Activated CD4-positive, alpha-beta T cell treated with anti-CD3 and anti-CD28 coated beads, Interleukin-2, Interleukin-6, amounts not matched to agents 100 ng/mL and 50 ng/mL, durations not matched to agents 16 hours and 8 hours (primary cell): Measurements from ENCODE around the gene CRTC1.
"Not testable (repeated sequence)": the region's sequence is repeated elsewhere in the genome, so short reads cannot be mapped to it uniquely, and the experiment has no call there.

ENCODE experiments used
- DNase-seq: peaks from one replicate; pipeline ENCODE4 v3.0.0-alpha.2; 2020

CRTC1 gene

GRCh38 chr19:18733762-18734332 lies 50.4 kb downstream of the CRTC1 start:
- not testable (repeated sequence) for DNase-seq

DNA sequence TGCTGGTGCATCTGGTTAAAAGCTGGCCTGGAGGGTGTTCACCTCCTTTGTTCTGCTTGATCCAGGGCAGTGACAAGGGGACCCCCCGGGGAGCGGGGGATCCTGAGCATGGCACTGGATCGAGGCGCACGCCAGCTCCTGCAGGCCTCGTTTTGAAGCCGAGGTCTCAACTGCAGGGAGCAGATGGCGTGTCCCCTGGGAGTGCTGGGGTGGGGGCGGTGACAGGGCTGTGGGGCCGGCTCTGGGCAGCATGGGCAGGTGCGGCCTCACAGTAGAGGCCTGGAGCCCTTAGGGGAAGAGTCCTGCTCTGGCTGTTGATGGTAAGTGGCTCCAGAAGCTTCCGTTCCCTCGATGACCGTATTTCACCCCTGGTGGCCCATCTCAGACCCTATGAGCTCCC lies 51.8 kb downstream of the CRTC1 start:
- DNase-seq: no peak

DNA sequence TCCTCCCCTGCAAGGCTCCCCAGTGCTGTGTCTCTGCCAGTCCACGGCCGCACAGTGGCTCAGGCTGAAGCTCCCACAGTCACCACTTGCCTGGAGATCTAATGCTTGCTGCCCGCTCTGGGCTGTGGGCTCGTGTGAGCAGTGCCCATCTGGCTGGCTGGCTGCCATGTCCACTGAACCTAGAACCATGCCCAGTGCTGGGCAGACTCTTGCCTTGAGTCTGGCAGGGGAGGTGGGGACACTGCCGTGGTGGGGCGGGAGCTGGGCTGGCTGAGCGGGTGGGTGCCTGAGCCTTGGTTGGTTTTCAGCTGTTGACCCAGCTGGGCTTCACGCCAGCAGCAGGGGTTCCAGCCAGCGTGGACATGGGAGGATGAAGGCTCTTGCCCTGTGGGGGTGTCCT lies 52.3 kb downstream of the CRTC1 start:
- DNase-seq: no peak

GRCh38 chr19:18736415-18737336 lies 53.2 kb downstream of the CRTC1 start:
- DNase-seq: no peak

- DNase-seq: no peak
Observed at GRCh38 chr19:18737337-18737953, 54.0 kb downstream of the CRTC1 start.

DNA sequence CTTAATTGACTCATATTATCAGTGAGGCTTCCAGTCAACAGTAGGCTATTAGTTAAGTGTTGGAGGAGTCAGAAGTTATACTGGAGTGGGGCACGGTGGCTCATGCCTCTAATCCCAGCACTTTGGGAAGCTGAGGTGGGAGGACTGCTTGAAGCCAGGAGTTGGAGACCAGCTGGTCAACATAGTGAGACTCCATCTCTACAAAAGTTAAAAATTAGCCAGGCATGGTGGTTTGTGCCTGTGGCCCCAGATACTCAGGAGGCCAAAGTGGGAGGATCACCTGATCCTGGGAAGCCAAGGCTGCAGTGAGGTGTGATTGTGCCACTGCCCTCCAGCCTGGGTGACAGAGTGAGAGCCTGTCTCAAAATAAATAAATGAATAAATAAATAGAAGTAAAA lies 54.5 kb downstream of the CRTC1 start:
- no peak for DNase-seq

GRCh38 chr19:18738961-18739690 lies 55.6 kb downstream of the CRTC1 start:
- no peak for DNase-seq

- DNase-seq: no peak
Observed at GRCh38 chr19:18741124-18742121, 57.9 kb downstream of the CRTC1 start.

- no peak for DNase-seq
Observed at GRCh38 chr19:18742324-18742723, 58.8 kb downstream of the CRTC1 start.

DNA sequence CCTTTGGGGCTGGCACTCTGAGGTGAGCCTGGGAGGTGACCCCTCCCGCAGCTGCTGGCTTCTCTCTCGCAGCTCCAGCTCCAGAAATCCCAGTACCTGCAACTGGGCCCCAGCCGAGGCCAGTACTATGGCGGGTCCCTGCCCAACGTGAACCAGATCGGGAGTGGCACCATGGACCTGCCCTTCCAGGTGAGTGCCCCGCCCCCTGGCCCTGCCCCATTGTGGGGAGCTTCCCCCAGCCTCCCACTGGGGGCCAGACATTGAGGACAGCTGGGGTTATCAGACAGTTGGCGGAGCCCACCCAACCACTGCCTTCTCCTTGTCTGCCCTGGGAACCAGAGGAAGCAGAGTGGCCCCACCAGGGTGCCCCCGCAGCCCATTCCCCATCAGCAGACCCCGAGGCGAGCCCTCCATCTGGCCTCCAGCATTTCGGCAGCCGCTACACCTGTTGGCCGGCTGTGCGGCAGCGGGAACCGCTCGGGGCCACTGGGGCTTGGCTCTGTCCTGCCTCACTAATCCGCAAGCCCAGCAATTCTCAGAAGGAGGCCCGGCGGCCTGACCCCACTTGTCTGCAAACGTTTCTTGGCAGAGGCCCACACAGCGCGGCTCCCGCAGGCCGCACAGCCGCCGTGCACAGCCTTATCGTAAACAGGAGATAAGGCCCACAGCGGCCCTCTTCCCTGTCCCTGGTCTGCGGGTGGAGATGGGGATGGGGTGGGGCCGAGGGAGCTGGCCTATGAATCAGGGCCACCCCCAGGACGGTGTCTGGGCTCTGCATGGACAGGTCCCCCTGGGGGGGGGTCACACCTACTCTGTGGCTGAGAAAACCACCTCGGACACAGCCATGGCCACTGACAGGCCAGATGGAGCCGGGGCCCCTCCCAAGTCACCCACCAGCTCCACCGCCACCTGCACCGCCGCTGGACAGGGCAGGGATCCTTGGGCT lies 59.6 kb downstream of the CRTC1 start:
- DNase-seq: no peak

DNA sequence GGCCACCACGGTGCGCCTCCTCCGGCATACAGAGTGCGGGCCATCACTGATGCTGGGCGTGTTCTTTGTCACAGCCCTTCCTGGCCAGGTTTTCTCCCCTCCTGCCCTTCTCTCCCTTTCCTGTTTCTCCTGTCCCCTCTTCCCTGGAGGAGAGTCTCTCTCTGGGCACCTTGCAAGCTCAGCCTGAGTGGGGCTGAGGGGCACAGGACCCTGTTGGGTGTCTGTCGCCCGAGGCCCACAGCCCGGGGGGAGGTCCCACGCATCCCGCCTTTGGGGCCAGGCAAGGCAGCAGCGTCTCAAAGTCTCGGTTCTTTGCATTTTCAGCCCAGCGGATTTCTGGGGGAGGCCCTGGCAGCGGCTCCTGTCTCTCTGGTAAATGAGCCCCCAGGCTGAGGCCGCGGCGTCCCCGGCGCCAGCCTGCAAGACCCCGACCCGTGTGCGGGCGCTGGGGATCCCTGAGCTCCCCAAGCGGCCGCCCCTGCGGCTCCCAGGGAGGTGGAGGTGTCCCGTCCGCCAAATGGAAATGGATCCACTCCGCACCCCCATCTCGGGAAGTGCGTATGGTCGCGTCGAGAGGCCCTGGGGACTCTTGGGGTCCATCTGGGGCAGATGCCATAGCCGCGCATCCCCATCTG lies 60.4 kb downstream of the CRTC1 start:
- DNase-seq: no peak

DNA sequence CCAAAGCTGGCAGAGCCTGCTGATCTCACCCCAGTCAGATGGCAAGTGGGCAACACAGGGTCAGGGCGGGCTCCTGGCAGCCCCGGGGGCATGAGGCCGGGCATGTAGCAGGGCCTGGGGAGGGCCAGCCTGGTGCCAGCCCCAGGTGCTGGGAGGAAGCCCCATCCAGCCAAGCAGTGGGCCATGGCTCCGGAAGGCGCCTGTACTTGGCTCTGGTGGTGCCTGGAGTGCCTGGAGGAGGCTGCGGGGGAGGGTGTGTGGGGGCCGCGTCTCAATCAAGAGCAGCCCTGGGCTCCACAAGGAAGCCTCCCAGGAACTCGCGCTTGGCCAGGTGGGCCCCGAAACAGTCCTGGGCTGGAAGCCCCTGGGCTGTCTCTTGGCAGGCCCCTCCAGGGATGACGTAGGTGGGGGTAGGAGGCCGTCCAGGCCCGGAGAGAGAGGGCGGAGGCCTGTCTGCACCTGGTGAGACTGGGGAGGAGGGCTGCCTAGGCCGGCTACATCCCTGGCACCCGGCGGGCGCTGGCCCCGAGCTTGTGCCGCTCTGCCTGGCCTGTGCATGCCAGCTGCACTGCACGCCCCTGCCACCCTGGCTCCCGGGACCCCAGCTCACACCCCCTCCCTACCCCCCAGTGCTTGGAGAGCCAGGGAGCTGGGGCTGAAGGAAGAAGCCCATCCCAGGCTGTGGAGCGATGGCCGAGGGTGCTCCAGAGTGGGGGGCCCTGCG lies 61.7 kb downstream of the CRTC1 start:
- DNase-seq: no peak

GRCh38 chr19:18745931-18746330 lies 62.5 kb downstream of the CRTC1 start:
- no peak for DNase-seq

GRCh38 chr19:18746401-18747325 lies 63.2 kb downstream of the CRTC1 start:
- DNase-seq: no peak

DNA sequence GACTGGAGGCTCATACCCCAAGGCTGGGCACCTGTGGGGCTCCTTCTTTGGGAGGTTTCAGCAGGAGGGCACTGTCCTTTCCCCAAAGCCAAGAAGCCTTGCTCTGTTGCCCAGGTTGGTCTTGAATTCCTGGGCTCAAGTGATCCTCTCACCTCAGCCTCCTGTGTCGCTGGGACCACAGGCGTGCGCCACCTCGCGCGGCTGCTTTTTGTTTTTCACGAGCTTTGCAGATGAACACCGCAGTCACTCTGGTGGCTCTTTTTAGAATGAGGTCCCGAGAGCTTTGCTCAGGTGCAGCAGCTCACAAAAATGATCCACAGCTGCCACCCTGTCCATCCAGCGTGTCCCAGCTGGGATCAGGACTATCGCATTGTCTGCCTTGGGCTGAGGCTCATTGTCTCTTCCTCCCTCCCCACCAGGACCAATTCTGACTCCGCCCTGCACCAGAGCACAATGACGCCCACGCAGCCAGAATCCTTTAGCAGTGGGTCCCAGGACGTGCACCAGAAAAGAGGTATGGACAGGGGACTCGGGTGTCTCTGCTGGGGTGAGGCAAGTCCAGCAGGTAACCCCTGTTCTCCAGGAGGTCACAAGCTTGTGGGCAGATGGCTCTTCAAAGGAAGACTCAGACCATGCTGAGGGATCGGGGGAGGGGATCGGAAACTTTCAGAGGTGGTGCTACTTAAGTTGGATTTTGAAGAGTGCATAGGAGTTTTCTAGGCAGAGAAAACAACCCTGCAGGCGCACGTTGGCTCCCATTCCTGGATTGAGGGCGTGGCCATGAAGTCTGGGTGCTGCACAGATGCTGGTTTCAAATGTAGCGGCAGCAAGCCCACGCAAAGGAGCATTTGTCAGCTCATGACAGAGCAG lies 66.1 kb downstream of the CRTC1 start:
- no peak for DNase-seq

DNA sequence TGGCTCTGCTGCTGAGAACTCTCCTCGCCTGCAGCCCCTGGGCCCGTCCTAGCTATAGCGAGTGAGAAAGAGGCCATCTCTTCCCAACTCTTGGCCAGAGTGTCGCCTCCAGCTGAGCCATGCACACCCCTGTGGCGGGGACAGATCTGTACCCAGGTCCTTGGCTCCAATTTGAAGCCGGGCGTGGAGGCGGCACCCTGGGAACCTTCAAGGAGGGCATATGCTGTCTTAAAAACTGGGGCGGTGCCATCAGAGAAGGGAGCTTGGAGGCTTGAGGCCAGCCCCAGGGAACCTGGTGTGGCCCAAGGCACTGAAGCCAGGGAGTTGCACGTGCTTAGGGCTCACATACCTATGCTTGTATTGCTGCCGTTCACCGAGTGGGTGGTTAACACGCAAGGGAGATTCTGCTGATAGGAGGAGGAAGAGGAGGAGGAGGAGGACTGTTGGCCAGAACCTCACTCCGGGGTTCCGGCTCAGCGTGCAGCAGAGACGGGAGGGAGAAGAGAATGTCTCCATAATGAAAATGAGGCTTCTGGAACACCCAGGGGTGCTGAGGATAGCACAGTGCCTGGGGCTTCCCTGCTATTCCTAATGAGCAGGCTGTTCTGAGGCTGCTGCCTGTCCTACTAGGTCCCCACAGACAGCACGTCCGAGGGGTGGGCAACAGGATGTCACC lies 67.0 kb downstream of the CRTC1 start:
- DNase-seq: no peak

- no peak for DNase-seq
Observed at GRCh38 chr19:18751571-18751970, 68.1 kb downstream of the CRTC1 start.
